Neural progenitor cell (in vitro differentiated cells): ENCODE data around the gene C16orf74. TPM values are rescaled to one million over a fixed set of nuclear protein-coding genes. Genes with fewer than 3 reads are reported as not detected.
A peak's percentile ranks its signal among the peaks of the same experiment; 100 is the strongest.

ENCODE experiments used
- DNase-seq: peaks from one replicate; pipeline ENCODE4 v3.0.0-alpha.2; 2016; ENCODE audit warnings: low spot score
- H2AFZ ChIP-seq: fragments of 200-600 bp; sonication (generic); replicated peaks from 2 replicates; pipeline ENCODE4 v1.6.1; 2016; ENCODE audit warnings: antibody characterized with exemption
- H3F3A ChIP-seq: fragments of 200-600 bp; sonication (generic); 2 replicates; pipeline ENCODE4 v1.6.1; 2016; ENCODE audit warnings: antibody characterized with exemption, low read depth
- H3K27ac ChIP-seq: fragments of 200-600 bp; sonication (generic); 2 replicates; pipeline ENCODE4 v1.5.1; 2016; ENCODE audit warnings: mild to moderate bottlenecking
- H3K27me3 ChIP-seq: fragments of 200-600 bp; sonication (generic); 2 replicates; pipeline ENCODE4 v1.6.1; 2016; ENCODE audit warnings: mild to moderate bottlenecking, moderate library complexity
- H3K36me3 ChIP-seq: fragments of 200-600 bp; sonication (generic); 2 replicates; pipeline ENCODE4 v1.5.1; 2016
- H3K4me1 ChIP-seq: fragments of 200-600 bp; sonication (generic); 2 replicates; pipeline ENCODE4 v1.6.1; 2016; ENCODE audit warnings: mixed run types
- H3K4me2 ChIP-seq: fragments of 200-600 bp; sonication (generic); 2 replicates; pipeline ENCODE4 v1.6.1; 2016
- H3K4me3 ChIP-seq: fragments of 200-600 bp; sonication (generic); 2 replicates; pipeline ENCODE4 v1.5.1; 2016
- H3K79me2 ChIP-seq: fragments of 200-600 bp; sonication (generic); 2 replicates; pipeline ENCODE4 v1.6.1; 2016; ENCODE audit warnings: low read depth
- H3K9ac ChIP-seq: fragments of 200-600 bp; sonication (generic); 2 replicates; pipeline ENCODE4 v1.6.1; 2016
- H3K9me3 ChIP-seq: fragments of 200-600 bp; sonication (generic); 2 replicates; pipeline ENCODE4 v1.5.1; 2016; ENCODE audit warnings: low read depth
- H4K20me1 ChIP-seq: fragments of 200-600 bp; sonication (generic); 2 replicates; pipeline ENCODE4 v1.6.1; 2016; ENCODE audit warnings: low read depth
- H3K27ac Mint-ChIP-seq: 3 replicates; pipeline ENCODE4 v1.8.0; 2021; ENCODE audit warnings: mixed read lengths
- H3K27me3 Mint-ChIP-seq: 2 replicates; pipeline ENCODE4 v1.8.0; 2022; ENCODE audit warnings: low read depth, mild to moderate bottlenecking, inconsistent platforms, moderate library complexity, mixed read lengths; ENCODE audit not compliant: insufficient read depth
- H3K36me3 Mint-ChIP-seq: 3 replicates; pipeline ENCODE4 v1.8.0; 2021; ENCODE audit warnings: mixed read lengths
- H3K4me1 Mint-ChIP-seq: 3 replicates; pipeline ENCODE4 v1.8.0; 2021; ENCODE audit warnings: mixed read lengths
- H3K4me3 Mint-ChIP-seq: 3 replicates; pipeline ENCODE4 v1.8.0; 2021; ENCODE audit warnings: mild to moderate bottlenecking, moderate library complexity, mixed read lengths
- H3K9me3 Mint-ChIP-seq: 3 replicates; pipeline ENCODE4 v1.8.0; 2020; ENCODE audit warnings: mixed read lengths
- EZH2 ChIP-seq: fragments of 200-600 bp; sonication (generic); IDR thresholded peaks from 2 replicates; pipeline ENCODE4 v1.6.1; 2017; ENCODE audit warnings: antibody characterized with exemption, mild to moderate bottlenecking, moderate library complexity
- EZH2phosphoT487 ChIP-seq: fragments of 200-600 bp; sonication (generic); IDR thresholded peaks from 2 replicates; pipeline ENCODE4 v1.6.1; 2017; ENCODE audit warnings: antibody characterized with exemption
- total RNA-seq: library from RNA; depleted of rRNA; stranded (reverse); fragments of >200 nt; gene quantifications from 2 replicates; pipeline ENCODE4 v1.2.3, GENCODE V29; 2015; ENCODE audit warnings: low replicate concordance
- TF ChIP-seq, protein P1 (sequence below): fragments of 200-600 bp; sonication (generic); IDR thresholded peaks from 2 replicates; pipeline ENCODE4 v1.5.1; 2017; ENCODE audit warnings: antibody characterized with exemption, mild to moderate bottlenecking

The C16orf74 gene
- total RNA-seq, 1 donor from 2014 or later: not detected

- no peak overlapping the region for H3K4me2 ChIP-seq
- H3K27ac Mint-ChIP-seq: no peak overlapping the region
- H3K36me3 Mint-ChIP-seq: no peaks in the 10 kb centered on the region
- H3K79me2 ChIP-seq: no peaks in the 10 kb centered on the region
- TF ChIP-seq, protein P1, sequence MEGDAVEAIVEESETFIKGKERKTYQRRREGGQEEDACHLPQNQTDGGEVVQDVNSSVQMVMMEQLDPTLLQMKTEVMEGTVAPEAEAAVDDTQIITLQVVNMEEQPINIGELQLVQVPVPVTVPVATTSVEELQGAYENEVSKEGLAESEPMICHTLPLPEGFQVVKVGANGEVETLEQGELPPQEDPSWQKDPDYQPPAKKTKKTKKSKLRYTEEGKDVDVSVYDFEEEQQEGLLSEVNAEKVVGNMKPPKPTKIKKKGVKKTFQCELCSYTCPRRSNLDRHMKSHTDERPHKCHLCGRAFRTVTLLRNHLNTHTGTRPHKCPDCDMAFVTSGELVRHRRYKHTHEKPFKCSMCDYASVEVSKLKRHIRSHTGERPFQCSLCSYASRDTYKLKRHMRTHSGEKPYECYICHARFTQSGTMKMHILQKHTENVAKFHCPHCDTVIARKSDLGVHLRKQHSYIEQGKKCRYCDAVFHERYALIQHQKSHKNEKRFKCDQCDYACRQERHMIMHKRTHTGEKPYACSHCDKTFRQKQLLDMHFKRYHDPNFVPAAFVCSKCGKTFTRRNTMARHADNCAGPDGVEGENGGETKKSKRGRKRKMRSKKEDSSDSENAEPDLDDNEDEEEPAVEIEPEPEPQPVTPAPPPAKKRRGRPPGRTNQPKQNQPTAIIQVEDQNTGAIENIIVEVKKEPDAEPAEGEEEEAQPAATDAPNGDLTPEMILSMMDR: no peak
- TF ChIP-seq EZH2: no peak
- TF ChIP-seq EZH2phosphoT487: no peak
- H3K9me3 Mint-ChIP-seq: no peaks in the 10 kb centered on the region
- peaks cover 6% of the 10 kb centered on the region for H3F3A ChIP-seq
- H3K27me3 Mint-ChIP-seq: peaks cover 12% of the 10 kb centered on the region
- peaks cover 15% of the 10 kb centered on the region for H3K27me3 ChIP-seq
- H3K9me3 ChIP-seq: no peaks in the 10 kb centered on the region
- peaks cover 11% of the 10 kb centered on the region for H3K4me1 ChIP-seq
- no peak overlapping the region for H3K4me3 ChIP-seq
- no peak for DNase-seq
- H3K27ac ChIP-seq: no peak overlapping the region
- H3K9ac ChIP-seq: no peak overlapping the region
- H3K36me3 ChIP-seq: no peaks in the 10 kb centered on the region
- H3K4me3 Mint-ChIP-seq: no peak overlapping the region
- peaks cover 4% of the 10 kb centered on the region for H4K20me1 ChIP-seq
- H3K4me1 Mint-ChIP-seq: peaks cover 13% of the 10 kb centered on the region
- H2AFZ ChIP-seq: no peak overlapping the region
These were observed 6.5 kb upstream of the C16orf74 start for GRCh38 chr16:85757341-85757822.

DNA sequence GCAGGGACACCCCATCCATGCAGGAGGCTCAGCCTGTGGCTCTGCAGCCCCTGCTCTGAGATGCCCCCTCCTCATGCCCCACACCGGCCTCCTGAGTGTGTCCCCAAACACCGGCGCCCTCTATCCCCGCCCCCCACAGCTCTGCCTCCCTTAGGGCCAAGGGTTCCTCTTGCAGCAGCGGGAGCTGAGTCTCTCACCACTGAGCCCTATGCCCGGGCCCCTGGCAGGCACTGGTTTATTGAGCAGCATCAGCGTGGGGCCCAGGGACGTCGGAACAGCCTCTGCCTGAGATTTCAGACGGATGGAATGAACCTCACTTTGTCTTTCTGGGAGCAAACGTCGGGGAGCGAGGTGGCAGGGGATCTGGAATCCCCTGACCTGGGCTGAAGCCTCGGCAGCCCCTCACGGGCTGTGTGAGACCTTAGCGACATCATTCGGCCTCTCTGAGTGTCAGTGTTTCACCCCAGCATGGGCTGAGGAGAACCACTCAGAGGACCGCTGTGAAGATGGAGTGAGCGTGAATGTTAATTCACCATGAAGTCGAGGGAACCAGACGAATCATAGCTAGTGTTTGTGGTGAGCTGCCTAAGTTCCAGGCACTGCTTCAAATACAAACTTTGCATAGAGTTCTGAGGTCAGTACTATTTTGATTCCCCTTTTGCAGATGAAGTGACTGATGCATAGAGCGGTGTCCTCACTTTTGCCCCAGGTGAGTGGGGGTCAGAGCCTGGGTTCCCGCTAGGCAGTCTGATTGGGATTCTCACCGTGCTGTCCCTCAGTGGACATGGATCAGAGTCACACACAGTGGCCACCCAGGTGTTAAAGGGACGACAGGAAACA is 5.3 kb upstream of the C16orf74 start:
- H2AFZ ChIP-seq: no peak overlapping the region
- Mint-ChIP-seq H3K27ac (peak overlapping the region; percentile 86), H3K36me3 (no peaks in the 10 kb centered on the region), H3K4me1 (peaks cover 13% of the 10 kb centered on the region), H3K27me3 (peaks cover 16% of the 10 kb centered on the region), H3K9me3 (no peaks in the 10 kb centered on the region), H3K4me3 (no peak overlapping the region)
- H3K79me2 ChIP-seq: no peaks in the 10 kb centered on the region
- H3K36me3 ChIP-seq: no peaks in the 10 kb centered on the region
- no peak overlapping the region for H3K4me2 ChIP-seq
- DNase-seq: no peak
- peaks cover 16% of the 10 kb centered on the region for H3K4me1 ChIP-seq
- H4K20me1 ChIP-seq: peaks cover 16% of the 10 kb centered on the region
- no peak overlapping the region for H3K9ac ChIP-seq
- H3K9me3 ChIP-seq: no peaks in the 10 kb centered on the region
- H3K4me3 ChIP-seq: no peak overlapping the region
- peaks cover 27% of the 10 kb centered on the region for H3K27me3 ChIP-seq
- TF ChIP-seq, protein P1: no peak
- TF ChIP-seq EZH2phosphoT487 (no peak), EZH2 (no peak)
- no peak overlapping the region for H3K27ac ChIP-seq
- H3F3A ChIP-seq: peaks cover 15% of the 10 kb centered on the region

- TF ChIP-seq EZH2 (no peak), EZH2phosphoT487 (no peak)
- TF ChIP-seq, protein P1: no peak
- H3F3A ChIP-seq: peaks cover 18% of the 10 kb centered on the region
- no peaks in the 10 kb centered on the region for H3K36me3 ChIP-seq
- Mint-ChIP-seq H3K9me3 (no peaks in the 10 kb centered on the region), H3K36me3 (no peaks in the 10 kb centered on the region), H3K27ac (no peak overlapping the region), H3K27me3 (peaks cover 18% of the 10 kb centered on the region), H3K4me1 (peaks cover 17% of the 10 kb centered on the region), H3K4me3 (no peak overlapping the region)
- DNase-seq: no peak
- H3K9ac ChIP-seq: no peak overlapping the region
- peaks cover 45% of the 10 kb centered on the region for H3K27me3 ChIP-seq
- no peaks in the 10 kb centered on the region for H3K79me2 ChIP-seq
- peaks cover 17% of the 10 kb centered on the region for H4K20me1 ChIP-seq
- no peak overlapping the region for H3K4me2 ChIP-seq
- no peak overlapping the region for H2AFZ ChIP-seq
- no peaks in the 10 kb centered on the region for H3K9me3 ChIP-seq
- peaks cover 22% of the 10 kb centered on the region for H3K4me1 ChIP-seq
- H3K4me3 ChIP-seq: no peak overlapping the region
- H3K27ac ChIP-seq: no peak overlapping the region
These were observed 3.5 kb upstream of the C16orf74 start for GRCh38 chr16:85754413-85754812.
